ACC112 (cell line): ENCODE measurements around the gene MED4.
"Not testable (repeated sequence)": the region's sequence is repeated elsewhere in the genome, so short reads cannot be mapped to it uniquely, and the experiment has no call there.

Experiments used
- H2AFZ ChIP-seq: fragments of 200-600 bp; sonication (generic); one replicate; pipeline ENCODE4 v1.6.0; 2017; ENCODE audit warnings: antibody characterized with exemption, low read length; ENCODE audit not compliant: unreplicated experiment
- H3K27ac ChIP-seq: fragments of 200-600 bp; sonication (generic); 2 replicates; pipeline ENCODE4 v1.5.1; 2014; ENCODE audit warnings: low read depth, mild to moderate bottlenecking, antibody characterized with exemption, low read length, moderate library complexity
- H3K27me3 ChIP-seq: fragments of 200-600 bp; sonication (generic); 2 replicates; pipeline ENCODE4 v1.6.1; 2014; ENCODE audit warnings: mild to moderate bottlenecking, antibody characterized with exemption, low read length, moderate library complexity, mixed read lengths; ENCODE audit not compliant: insufficient read depth
- H3K36me3 ChIP-seq: fragments of 200-600 bp; sonication (generic); 2 replicates; pipeline ENCODE4 v1.6.1; 2016; ENCODE audit warnings: mild to moderate bottlenecking, antibody characterized with exemption, low read length, moderate library complexity, mixed read lengths; ENCODE audit not compliant: insufficient read depth
- H3K4me1 ChIP-seq: fragments of 200-600 bp; sonication (generic); one replicate; pipeline ENCODE4 v1.6.1; 2016; ENCODE audit warnings: low read length, mixed read lengths; ENCODE audit not compliant: insufficient read depth, unreplicated experiment, control insufficient read depth
- H3K4me3 ChIP-seq: fragments of 200-600 bp; sonication (generic); 2 replicates; pipeline ENCODE4 v1.5.1; 2014; ENCODE audit warnings: mild to moderate bottlenecking, low read depth, low read length
- H3K79me2 ChIP-seq: fragments of 200-600 bp; sonication (generic); one replicate; pipeline ENCODE4 v1.6.0; 2016; ENCODE audit warnings: low read length; ENCODE audit not compliant: control insufficient read depth, unreplicated experiment, insufficient read depth

The MED4 gene

DNA sequence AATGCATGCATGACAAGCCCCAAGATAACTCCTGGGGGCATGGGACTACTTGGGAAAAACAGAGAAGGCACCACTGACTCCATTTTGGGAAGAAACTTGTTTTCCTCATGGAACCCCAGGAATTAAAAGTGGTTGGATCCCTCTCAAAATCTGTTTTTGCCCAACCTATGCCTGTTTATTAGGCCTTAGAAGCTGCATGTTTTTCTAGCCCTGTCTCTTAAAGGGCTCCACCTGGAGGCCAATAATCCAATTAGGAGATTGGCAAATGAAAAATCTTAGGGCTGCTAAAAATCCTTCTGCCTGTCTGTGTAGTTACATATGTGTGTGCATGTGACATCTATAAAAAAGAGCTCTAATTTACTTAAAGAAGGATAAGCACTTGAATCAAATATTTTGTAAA is 26.9 kb downstream of the MED4 start:
- Histone ChIP-seq H3K27ac (no peak overlapping the region), H3K27me3 (no peaks in the 10 kb centered on the region), H2AFZ (no peak overlapping the region), H3K36me3 (peaks cover 69% of the 10 kb centered on the region), H3K4me1 (no peaks in the 10 kb centered on the region), H3K79me2 (no peaks in the 10 kb centered on the region), H3K4me3 (no peak overlapping the region)

GRCh38 chr13:48066310-48066989 is 28.5 kb downstream of the MED4 start:
- no peak overlapping the region for H3K27ac ChIP-seq
- H3K4me3 ChIP-seq, result no peak overlapping the region
- no peaks in the 10 kb centered on the region for H3K79me2 ChIP-seq
- H3K27me3 ChIP-seq, result no peaks in the 10 kb centered on the region
- H3K4me1 ChIP-seq, result no peaks in the 10 kb centered on the region
- H3K36me3 ChIP-seq, result peaks cover 53% of the 10 kb centered on the region
- H2AFZ ChIP-seq, result no peak overlapping the region

- not testable (repeated sequence) for H3K4me3 ChIP-seq
Observed at GRCh38 chr13:48059951-48060350, 35.0 kb downstream of the MED4 start.

DNA sequence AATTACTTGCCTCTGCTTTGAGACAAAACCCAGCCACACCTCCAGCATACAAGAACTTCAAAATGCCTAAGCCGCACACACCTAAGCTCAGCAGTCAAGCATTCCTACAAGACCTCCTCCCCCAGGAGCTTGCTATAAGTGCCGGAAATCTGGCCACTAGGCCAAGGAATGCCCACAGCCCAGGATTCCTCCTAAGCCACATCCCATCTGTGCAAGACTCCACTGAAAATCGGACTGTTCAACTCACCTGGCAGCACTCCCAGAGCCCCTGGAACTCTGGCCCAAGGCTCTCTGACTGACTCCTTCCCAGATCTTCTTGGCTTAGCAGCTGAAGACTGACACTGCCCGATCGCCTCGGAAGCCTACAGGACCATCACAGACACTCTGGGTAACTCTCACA is 36.4 kb downstream of the MED4 start:
- H2AFZ ChIP-seq, H3K4me1 ChIP-seq, H3K27me3 ChIP-seq, H3K27ac ChIP-seq, H3K4me3 ChIP-seq, H3K36me3 ChIP-seq, H3K79me2 ChIP-seq: not testable (repeated sequence)

More at GRCh38 chr13:48059951-48060350, 35.0 kb downstream of the MED4 start:
- not testable (repeated sequence) for H2AFZ ChIP-seq, H3K79me2 ChIP-seq, H3K27ac ChIP-seq, H3K36me3 ChIP-seq, H3K27me3 ChIP-seq, H3K4me1 ChIP-seq

DNA sequence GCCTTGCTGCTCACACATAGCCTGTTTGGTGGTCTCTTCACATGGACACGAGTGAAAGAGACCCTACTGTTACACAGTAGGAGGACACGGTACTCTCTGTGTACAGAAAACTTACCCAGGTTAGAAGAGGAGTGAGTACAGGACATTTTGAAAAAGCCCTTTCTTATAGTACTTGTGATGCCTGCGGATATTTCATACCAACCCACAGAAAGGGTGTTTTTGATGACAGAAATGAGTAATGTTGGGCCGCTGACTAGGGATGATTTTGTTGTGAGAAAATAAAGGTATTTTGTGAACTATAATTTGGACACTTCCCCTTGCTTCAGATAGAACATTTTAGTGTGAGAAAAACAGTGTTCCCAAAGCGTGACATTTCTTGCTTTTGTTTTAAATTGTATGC is 39.2 kb downstream of the MED4 start:
- Histone ChIP-seq H3K4me1 (no peaks in the 10 kb centered on the region), H2AFZ (no peak overlapping the region), H3K36me3 (peaks cover 5% of the 10 kb centered on the region; the same call in 1 of the 2 replicates), H3K79me2 (no peaks in the 10 kb centered on the region), H3K27ac (no peak overlapping the region), H3K4me3 (no peak overlapping the region), H3K27me3 (no peaks in the 10 kb centered on the region)

GRCh38 chr13:48054601-48055000 is 40.3 kb downstream of the MED4 start:
- Histone ChIP-seq H3K4me1 (no peaks in the 10 kb centered on the region), H3K79me2 (no peaks in the 10 kb centered on the region), H2AFZ (no peak overlapping the region), H3K27ac (no peak overlapping the region), H3K27me3 (no peaks in the 10 kb centered on the region), H3K4me3 (no peak overlapping the region), H3K36me3 (peaks cover 5% of the 10 kb centered on the region; the same call in 1 of the 2 replicates)

DNA sequence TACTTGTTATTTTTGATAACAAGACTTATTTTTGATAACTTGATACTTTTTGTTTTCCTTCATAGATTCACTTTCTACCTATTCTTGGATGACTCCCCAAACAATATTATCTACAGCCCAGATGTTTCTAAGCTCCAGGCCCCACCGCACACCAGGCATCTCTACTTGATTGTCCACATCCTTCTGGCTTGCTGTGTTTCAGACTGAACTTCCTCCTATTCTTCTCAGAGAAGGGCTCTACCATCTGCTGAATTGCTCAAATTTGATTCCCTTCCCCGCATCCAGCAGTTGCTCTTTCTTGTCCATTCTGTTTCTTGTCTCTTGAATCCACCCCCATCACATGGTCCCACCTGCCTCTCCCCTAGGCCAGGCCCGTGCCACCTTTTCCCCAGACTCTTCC is 44.4 kb downstream of the MED4 start:
- Histone ChIP-seq H3K27ac (no peak overlapping the region), H3K36me3 (peaks cover 5% of the 10 kb centered on the region; the same call in 1 of the 2 replicates), H3K4me3 (no peak overlapping the region), H3K79me2 (no peaks in the 10 kb centered on the region), H2AFZ (no peak overlapping the region), H3K27me3 (no peaks in the 10 kb centered on the region), H3K4me1 (no peaks in the 10 kb centered on the region)

GRCh38 chr13:48043789-48044503 is 51.0 kb downstream of the MED4 start:
- Histone ChIP-seq H2AFZ (no peak overlapping the region), H3K4me3 (peak overlapping the region; percentile 34; the same call in 1 of the 2 replicates), H3K27me3 (no peaks in the 10 kb centered on the region), H3K27ac (peak overlapping the region; percentile 42), H3K36me3 (peaks cover 9% of the 10 kb centered on the region; the same call in 1 of the 2 replicates), H3K79me2 (peaks cover 5% of the 10 kb centered on the region), H3K4me1 (peaks cover 13% of the 10 kb centered on the region)

GRCh38 chr13:48042894-48043293 is 52.0 kb downstream of the MED4 start:
- H3K36me3 ChIP-seq, result peaks cover 9% of the 10 kb centered on the region; the same call in 1 of the 2 replicates
- peaks cover 21% of the 10 kb centered on the region for H3K4me1 ChIP-seq
- H3K79me2 ChIP-seq, result peaks cover 15% of the 10 kb centered on the region
- H3K27me3 ChIP-seq, result no peaks in the 10 kb centered on the region
- H3K27ac ChIP-seq, result peak overlapping the region; percentile 42; the same call in 1 of the 2 replicates
- no peak overlapping the region for H3K4me3 ChIP-seq
- no peak overlapping the region for H2AFZ ChIP-seq

DNA sequence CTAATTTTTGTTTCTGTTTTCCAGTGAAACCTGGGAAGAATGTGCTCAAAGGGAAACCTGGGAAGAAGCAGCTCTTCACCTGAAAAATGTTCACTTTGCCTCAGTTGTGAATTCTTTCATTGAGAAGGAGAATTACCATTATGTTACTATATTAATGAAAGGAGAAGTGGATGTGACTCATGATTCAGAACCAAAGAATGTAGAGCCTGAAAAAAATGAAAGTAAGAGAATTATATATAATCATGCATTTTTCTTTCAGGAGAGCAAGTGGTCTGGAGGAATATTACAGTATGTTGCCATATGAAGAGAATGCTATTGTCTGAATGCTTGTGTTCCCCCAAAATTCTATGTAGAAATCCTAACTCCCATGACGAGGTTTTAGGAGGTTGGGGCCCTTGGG is 54.0 kb downstream of the MED4 start:
- no peaks in the 10 kb centered on the region for H3K27me3 ChIP-seq
- no peak overlapping the region for H2AFZ ChIP-seq
- H3K79me2 ChIP-seq, result peaks cover 18% of the 10 kb centered on the region
- peaks cover 29% of the 10 kb centered on the region for H3K4me1 ChIP-seq
- H3K36me3 ChIP-seq, result peaks cover 9% of the 10 kb centered on the region; the same call in 1 of the 2 replicates
- no peak overlapping the region for H3K4me3 ChIP-seq
- H3K27ac ChIP-seq, result peak overlapping the region; percentile 32; the same call in 1 of the 2 replicates

GRCh38 chr13:48040049-48040448 is 54.9 kb downstream of the MED4 start:
- Histone ChIP-seq H3K27ac (no peak overlapping the region), H2AFZ (no peak overlapping the region), H3K4me1 (peaks cover 29% of the 10 kb centered on the region), H3K27me3 (no peaks in the 10 kb centered on the region), H3K79me2 (peaks cover 21% of the 10 kb centered on the region), H3K4me3 (no peak overlapping the region), H3K36me3 (peaks cover 12% of the 10 kb centered on the region; the same call in 1 of the 2 replicates)
